ENCODE measurements around the gene TMEM252. TPM values are rescaled to one million over a fixed set of nuclear protein-coding genes. Genes with fewer than 3 reads are reported as not detected.

The TMEM252 gene
- total RNA-seq, 5 donors from 2014 or later (not counting 1 experiment from before 2014, with no cell fraction given) = not detected

- 36% methylated on average over 2 of the region's 4 CpGs for WGBS (ENCODE audit: insufficient coverage)
Measured at GRCh38 chr9:68505681-68506409, 34.8 kb downstream of the TMEM252 start.

GRCh38 chr9:68502279-68502678 is 38.4 kb downstream of the TMEM252 start:
- WGBS (ENCODE audit: insufficient coverage) = no CpG with 5 or more reads among the region's 4 CpGs
- Mint-ChIP-seq H3K9me3 (no peaks in the 10 kb centered on the region), H3K4me1 (no peaks in the 10 kb centered on the region), H3K27me3 (peaks cover 0 to 10% of the 10 kb centered on the region in 2 donors), H3K4me3 (no peak overlapping the region), H3K27ac (no peak overlapping the region), H3K36me3 (no peaks in the 10 kb centered on the region)
- Histone ChIP-seq H3K9me3 (no peaks in the 10 kb centered on the region), H3K4me3 (ENCODE audit: control insufficient read depth in 1 of 2, extremely low read depth in 1 of 2, low read length in 1 of 2) (no peak overlapping the region), H3K27me3 (replicated peaks in 1 of 2; ENCODE audit: control insufficient read depth in 2 of 2, extremely low read depth in 1 of 2, insufficient read depth in 2 of 2, low read length in 1 of 2) (no peaks in the 10 kb centered on the region), H3K4me1 (ENCODE audit: control insufficient read depth in 1 of 2, extremely low read depth in 1 of 2, insufficient read depth in 2 of 2, low read length in 2 of 2) (no peaks in the 10 kb centered on the region), H3K36me3 (ENCODE audit: control insufficient read depth in 2 of 2, extremely low read depth in 1 of 2, insufficient read depth in 1 of 2, low read length in 1 of 2) (no peaks in the 10 kb centered on the region), H3K27ac (ENCODE audit: low read length) (no peak overlapping the region)
- ChIA-PET POLR2A (no interaction called here), CTCF (no interaction called here)
- DNase-seq (no peak), ATAC-seq (replicated peaks in 1 of 4) (no peak)

More at GRCh38 chr9:68505681-68506409, 34.8 kb downstream of the TMEM252 start:
- CTCF ChIA-PET = no interaction called here
- Mint-ChIP-seq H3K4me1 (no peaks in the 10 kb centered on the region), H3K27ac (no peak overlapping the region), H3K27me3 (peaks cover 0 to 7% of the 10 kb centered on the region in 2 donors), H3K4me3 (no peak overlapping the region), H3K9me3 (no peaks in the 10 kb centered on the region), H3K36me3 (no peaks in the 10 kb centered on the region)
- no peak overlapping the region for H3K27ac ChIP-seq (ENCODE audit: low read length)
- POLR2A ChIA-PET = no interaction called here
- no peaks in the 10 kb centered on the region for H3K9me3 ChIP-seq
- no peaks in the 10 kb centered on the region for H3K4me1 ChIP-seq (ENCODE audit: control insufficient read depth in 1 of 2, extremely low read depth in 1 of 2, insufficient read depth in 2 of 2, low read length in 2 of 2)
- no peaks in the 10 kb centered on the region for H3K36me3 ChIP-seq (ENCODE audit: control insufficient read depth in 2 of 2, extremely low read depth in 1 of 2, insufficient read depth in 1 of 2, low read length in 1 of 2)
- DNase-seq = no peak
- no peak overlapping the region for H3K4me3 ChIP-seq (ENCODE audit: control insufficient read depth in 1 of 2, extremely low read depth in 1 of 2, low read length in 1 of 2)
- ATAC-seq (replicated peaks in 1 of 4) = no peak
- H3K27me3 ChIP-seq (replicated peaks in 1 of 2; ENCODE audit: control insufficient read depth in 2 of 2, extremely low read depth in 1 of 2, insufficient read depth in 2 of 2, low read length in 1 of 2) = no peaks in the 10 kb centered on the region

- no peaks in the 10 kb centered on the region for H3K27me3 ChIP-seq (replicated peaks in 1 of 2; ENCODE audit: control insufficient read depth in 2 of 2, extremely low read depth in 1 of 2, insufficient read depth in 2 of 2, low read length in 1 of 2)
- H3K4me3 ChIP-seq (ENCODE audit: control insufficient read depth in 1 of 2, extremely low read depth in 1 of 2, low read length in 1 of 2) = no peak overlapping the region
- CTCF ChIA-PET = no interaction called here
- H3K9me3 ChIP-seq = no peaks in the 10 kb centered on the region
- no peaks in the 10 kb centered on the region for H3K4me1 ChIP-seq (ENCODE audit: control insufficient read depth in 1 of 2, extremely low read depth in 1 of 2, insufficient read depth in 2 of 2, low read length in 2 of 2)
- POLR2A ChIA-PET = interaction anchor here in 1 of 2 donors (0.6 kb wide), 1 partner anchor 12 kb away, joined by 3 read pairs; no protein-coding TSS in a partner anchor
- peaks cover 0 to 10% of the 10 kb centered on the region in 2 donors for H3K27me3 Mint-ChIP-seq
- whole genome bisulfite sequencing (ENCODE audit: insufficient coverage) = no CpG with 5 or more reads among the region's 9 CpGs
- H3K27ac ChIP-seq (ENCODE audit: low read length) = no peak overlapping the region
- DNase-seq (no peak), ATAC-seq (replicated peaks in 1 of 4) (no peak)
- no peaks in the 10 kb centered on the region for H3K36me3 Mint-ChIP-seq
- H3K4me3 Mint-ChIP-seq = no peak overlapping the region
- H3K27ac Mint-ChIP-seq = no peak overlapping the region
- no peaks in the 10 kb centered on the region for H3K36me3 ChIP-seq (ENCODE audit: control insufficient read depth in 2 of 2, extremely low read depth in 1 of 2, insufficient read depth in 1 of 2, low read length in 1 of 2)
- H3K9me3 Mint-ChIP-seq = no peaks in the 10 kb centered on the region
- H3K4me1 Mint-ChIP-seq = no peaks in the 10 kb centered on the region
Measured at GRCh38 chr9:68500457-68501381, 40.0 kb downstream of the TMEM252 start.

- Mint-ChIP-seq H3K9me3 (no peaks in the 10 kb centered on the region), H3K36me3 (no peaks in the 10 kb centered on the region), H3K4me3 (no peak overlapping the region), H3K27me3 (peaks cover 0 to 15% of the 10 kb centered on the region in 2 donors), H3K27ac (no peak overlapping the region), H3K4me1 (no peaks in the 10 kb centered on the region)
- ChIA-PET CTCF (interaction anchor here in 1 of 2 donors (0.6 kb wide), 1 partner anchor 20 kb away, joined by 3 read pairs; no protein-coding TSS in a partner anchor), POLR2A (no interaction called here)
- DNase-seq (no peak), ATAC-seq (replicated peaks in 1 of 4) (no peak)
- Histone ChIP-seq H3K4me1 (ENCODE audit: control insufficient read depth in 1 of 2, extremely low read depth in 1 of 2, insufficient read depth in 2 of 2, low read length in 2 of 2) (no peaks in the 10 kb centered on the region), H3K36me3 (ENCODE audit: control insufficient read depth in 2 of 2, extremely low read depth in 1 of 2, insufficient read depth in 1 of 2, low read length in 1 of 2) (no peaks in the 10 kb centered on the region), H3K27me3 (replicated peaks in 1 of 2; ENCODE audit: control insufficient read depth in 2 of 2, extremely low read depth in 1 of 2, insufficient read depth in 2 of 2, low read length in 1 of 2) (no peaks in the 10 kb centered on the region), H3K4me3 (ENCODE audit: control insufficient read depth in 1 of 2, extremely low read depth in 1 of 2, low read length in 1 of 2) (no peak overlapping the region), H3K9me3 (no peaks in the 10 kb centered on the region), H3K27ac (ENCODE audit: low read length) (no peak overlapping the region)
- WGBS (ENCODE audit: insufficient coverage) = 50% methylated on average over 1 of the region's 2 CpGs
Measured at GRCh38 chr9:68498816-68499215, 41.9 kb downstream of the TMEM252 start.

GRCh38 chr9:68497629-68498028 is 43.1 kb downstream of the TMEM252 start:
- H3K27ac ChIP-seq (ENCODE audit: low read length) = no peak overlapping the region
- whole genome bisulfite sequencing (ENCODE audit: insufficient coverage) = no CpG with 5 or more reads among the region's 1 CpG
- H3K27me3 ChIP-seq (replicated peaks in 1 of 2; ENCODE audit: control insufficient read depth in 2 of 2, extremely low read depth in 1 of 2, insufficient read depth in 2 of 2, low read length in 1 of 2) = no peaks in the 10 kb centered on the region
- Mint-ChIP-seq H3K4me1 (no peaks in the 10 kb centered on the region), H3K27me3 (peaks cover 3 to 16% of the 10 kb centered on the region in 2 donors), H3K9me3 (no peaks in the 10 kb centered on the region), H3K4me3 (no peak overlapping the region), H3K27ac (no peak overlapping the region), H3K36me3 (no peaks in the 10 kb centered on the region)
- no peaks in the 10 kb centered on the region for H3K9me3 ChIP-seq
- DNase-seq = no peak
- no peaks in the 10 kb centered on the region for H3K36me3 ChIP-seq (ENCODE audit: control insufficient read depth in 2 of 2, extremely low read depth in 1 of 2, insufficient read depth in 1 of 2, low read length in 1 of 2)
- H3K4me3 ChIP-seq (ENCODE audit: control insufficient read depth in 1 of 2, extremely low read depth in 1 of 2, low read length in 1 of 2) = no peak overlapping the region
- ATAC-seq (replicated peaks in 1 of 4) = no peak
- H3K4me1 ChIP-seq (ENCODE audit: control insufficient read depth in 1 of 2, extremely low read depth in 1 of 2, insufficient read depth in 2 of 2, low read length in 2 of 2) = no peaks in the 10 kb centered on the region
- POLR2A ChIA-PET = no interaction called here
- CTCF ChIA-PET = no interaction called here

GRCh38 chr9:68496356-68496755 is 44.3 kb downstream of the TMEM252 start:
- no peaks in the 10 kb centered on the region for H3K9me3 Mint-ChIP-seq
- no peaks in the 10 kb centered on the region for H3K36me3 Mint-ChIP-seq
- ChIA-PET CTCF (no interaction called here), POLR2A (no interaction called here)
- ATAC-seq (replicated peaks in 1 of 4) = no peak
- no peak overlapping the region for H3K4me3 Mint-ChIP-seq
- peaks cover 7 to 23% of the 10 kb centered on the region in 2 donors for H3K27me3 Mint-ChIP-seq
- H3K4me1 Mint-ChIP-seq = no peaks in the 10 kb centered on the region
- no peak overlapping the region for H3K27ac Mint-ChIP-seq
- Histone ChIP-seq H3K27ac (ENCODE audit: low read length) (no peak overlapping the region), H3K4me1 (ENCODE audit: control insufficient read depth in 1 of 2, extremely low read depth in 1 of 2, insufficient read depth in 2 of 2, low read length in 2 of 2) (no peaks in the 10 kb centered on the region), H3K9me3 (no peaks in the 10 kb centered on the region), H3K4me3 (ENCODE audit: control insufficient read depth in 1 of 2, extremely low read depth in 1 of 2, low read length in 1 of 2) (no peak overlapping the region), H3K27me3 (replicated peaks in 1 of 2; ENCODE audit: control insufficient read depth in 2 of 2, extremely low read depth in 1 of 2, insufficient read depth in 2 of 2, low read length in 1 of 2) (no peaks in the 10 kb centered on the region), H3K36me3 (ENCODE audit: control insufficient read depth in 2 of 2, extremely low read depth in 1 of 2, insufficient read depth in 1 of 2, low read length in 1 of 2) (no peaks in the 10 kb centered on the region)
- no peak for DNase-seq
